ENCODE data around the gene ISCA2.
"Not testable (repeated sequence)": the region's sequence is repeated elsewhere in the genome, so short reads cannot be mapped to it uniquely, and the experiment has no call there.

Gene ISCA2

GRCh38 chr14:74528406-74528805 lies 34.8 kb downstream of the ISCA2 start:
- no peak for DNase-seq (ENCODE audit: low read depth in 2 of 2)

- no peak for DNase-seq (ENCODE audit: low read depth in 2 of 2)
Measured at GRCh38 chr14:74528886-74529285, 35.3 kb downstream of the ISCA2 start.

- DNase-seq (ENCODE audit: low read depth in 2 of 2): no peak
Measured at GRCh38 chr14:74531006-74531405, 37.4 kb downstream of the ISCA2 start.

GRCh38 chr14:74531467-74531866 lies 37.9 kb downstream of the ISCA2 start:
- no peak for DNase-seq (ENCODE audit: low read depth in 2 of 2)

- no peak for DNase-seq (ENCODE audit: low read depth in 2 of 2)
Measured at GRCh38 chr14:74532246-74532645, 38.7 kb downstream of the ISCA2 start.

GRCh38 chr14:74533576-74533975 lies 40.0 kb downstream of the ISCA2 start:
- DNase-seq (ENCODE audit: low read depth in 2 of 2): no peak

- DNase-seq (ENCODE audit: low read depth in 2 of 2): no peak
Measured at GRCh38 chr14:74535756-74536325, 42.3 kb downstream of the ISCA2 start.

GRCh38 chr14:74536336-74536735 lies 42.8 kb downstream of the ISCA2 start:
- not testable (repeated sequence) for DNase-seq (ENCODE audit: low read depth in 2 of 2)

- no peak for DNase-seq (ENCODE audit: low read depth in 2 of 2)
Measured at GRCh38 chr14:74538411-74539391, 45.1 kb downstream of the ISCA2 start.

GRCh38 chr14:74539503-74539902 lies 45.9 kb downstream of the ISCA2 start:
- no peak for DNase-seq (ENCODE audit: low read depth in 2 of 2)

GRCh38 chr14:74541225-74541624 lies 47.7 kb downstream of the ISCA2 start:
- DNase-seq (ENCODE audit: low read depth in 2 of 2): no peak

- no peak for DNase-seq (ENCODE audit: low read depth in 2 of 2)
Measured at GRCh38 chr14:74542056-74542685, 48.6 kb downstream of the ISCA2 start.

GRCh38 chr14:74543771-74544438 lies 50.3 kb downstream of the ISCA2 start:
- no peak for DNase-seq (ENCODE audit: low read depth in 2 of 2)

GRCh38 chr14:74545386-74545785 lies 51.8 kb downstream of the ISCA2 start:
- no peak for DNase-seq (ENCODE audit: low read depth in 2 of 2)

- DNase-seq (ENCODE audit: low read depth in 2 of 2): no peak
Measured at GRCh38 chr14:74546416-74546815, 52.9 kb downstream of the ISCA2 start.

Data from stimulated activated CD4-positive, alpha-beta T cell treated with anti-CD3 and anti-CD28 coated beads, Interleukin-1b, Interleukin-23, amount 100 ng/mL, for 4 hours (primary cell).